NCI-H2227 treated with DMSO at 0.1 percent for 48 hours (cell line): ENCODE measurements around the gene NEU4.

Experiments used
- DNase-seq: peaks from one replicate; lab custom pipeline; 2025; lab: John Stamatoyannopoulos, UW

The NEU4 gene

GRCh38 chr2:241864168-241864849 lies 55.3 kb downstream of the NEU4 start:
- DNase-seq = no peak

GRCh38 chr2:241864850-241865213 lies 55.8 kb downstream of the NEU4 start:
- DNase-seq = no peak

GRCh38 chr2:241865416-241865956 lies 56.5 kb downstream of the NEU4 start:
- DNase-seq = no peak

- DNase-seq = no peak
These were observed 57.2 kb downstream of the NEU4 start for GRCh38 chr2:241865957-241866789.
